ENCODE results near the gene SPEM3.

- TF ChIP-seq CTCF (IDR thresholded peaks at IDR 0.05) = no peak
- no peak for TF ChIP-seq ZFX (IDR thresholded peaks at IDR 0.05; ENCODE audit: borderline replicate concordance)
Observed at GRCh38 chr17:7411427-7411750, 17.3 kb upstream of the SPEM3 start.

All from 22Rv1 (cell line).